ENCODE data around the gene RNASE8. TPM values are rescaled to one million over a fixed set of nuclear protein-coding genes. Genes with fewer than 3 reads are reported as not detected.

The RNASE8 gene
- total RNA-seq, 2 donors from 2014 or later: not detected

DNA sequence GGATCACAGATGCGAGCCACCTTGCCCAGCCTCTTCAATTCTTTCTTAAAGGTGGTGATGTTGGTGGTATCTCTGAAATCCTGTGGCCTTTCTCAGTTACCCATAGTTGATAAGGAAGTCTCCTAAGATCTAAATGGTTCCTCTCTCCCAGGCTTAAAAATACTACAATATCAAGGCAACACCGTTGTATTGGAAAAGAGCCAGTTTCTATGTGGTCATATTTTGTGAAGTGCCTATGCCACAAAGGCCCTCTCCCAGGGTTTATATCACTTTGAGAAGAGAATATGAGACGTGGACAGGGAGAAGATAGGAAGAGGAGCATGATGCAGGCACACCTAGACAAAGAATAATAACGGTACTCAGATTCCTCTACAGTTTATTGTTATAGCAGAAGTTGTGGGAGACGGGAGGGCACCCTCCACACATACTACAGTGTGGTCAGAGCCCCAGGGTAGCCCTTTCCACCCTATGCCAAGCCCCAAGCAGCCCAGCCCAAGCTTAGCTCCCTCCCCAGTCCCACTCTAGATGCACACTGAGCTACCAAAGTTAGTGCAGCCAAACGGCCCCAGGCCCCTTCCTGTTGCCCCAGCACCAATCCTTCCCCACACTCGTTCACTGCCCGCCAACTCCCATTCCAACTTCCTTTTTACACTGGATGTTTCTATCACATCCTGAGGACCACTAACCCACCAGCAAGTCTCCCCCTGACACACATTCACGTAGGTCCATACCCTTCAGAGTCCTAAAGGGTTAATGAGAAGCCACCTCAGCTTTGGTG lies 41.0 kb upstream of the RNASE8 start:
- ATAC-seq (ENCODE audit: insufficient number of reproducible peaks, low FRiP score, low read depth) (no peak), DNase-seq (ENCODE audit: low spot score) (no peak)
- Histone ChIP-seq H3K27me3 (replicated peaks; ENCODE audit: insufficient read depth) (no peaks in the 10 kb centered on the region), H3K9me3 (no peaks in the 10 kb centered on the region), H3K4me1 (ENCODE audit: control insufficient read depth in 1 of 2, low read depth in 2 of 2) (no peaks in the 10 kb centered on the region), H3K27ac (no peak overlapping the region), H3K4me3 (no peak overlapping the region), H3K36me3 (peaks cover 37% of the 10 kb centered on the region)
- TF ChIP-seq, protein P1, sequence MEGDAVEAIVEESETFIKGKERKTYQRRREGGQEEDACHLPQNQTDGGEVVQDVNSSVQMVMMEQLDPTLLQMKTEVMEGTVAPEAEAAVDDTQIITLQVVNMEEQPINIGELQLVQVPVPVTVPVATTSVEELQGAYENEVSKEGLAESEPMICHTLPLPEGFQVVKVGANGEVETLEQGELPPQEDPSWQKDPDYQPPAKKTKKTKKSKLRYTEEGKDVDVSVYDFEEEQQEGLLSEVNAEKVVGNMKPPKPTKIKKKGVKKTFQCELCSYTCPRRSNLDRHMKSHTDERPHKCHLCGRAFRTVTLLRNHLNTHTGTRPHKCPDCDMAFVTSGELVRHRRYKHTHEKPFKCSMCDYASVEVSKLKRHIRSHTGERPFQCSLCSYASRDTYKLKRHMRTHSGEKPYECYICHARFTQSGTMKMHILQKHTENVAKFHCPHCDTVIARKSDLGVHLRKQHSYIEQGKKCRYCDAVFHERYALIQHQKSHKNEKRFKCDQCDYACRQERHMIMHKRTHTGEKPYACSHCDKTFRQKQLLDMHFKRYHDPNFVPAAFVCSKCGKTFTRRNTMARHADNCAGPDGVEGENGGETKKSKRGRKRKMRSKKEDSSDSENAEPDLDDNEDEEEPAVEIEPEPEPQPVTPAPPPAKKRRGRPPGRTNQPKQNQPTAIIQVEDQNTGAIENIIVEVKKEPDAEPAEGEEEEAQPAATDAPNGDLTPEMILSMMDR (IDR thresholded peaks at IDR 0.05): no peak

DNA sequence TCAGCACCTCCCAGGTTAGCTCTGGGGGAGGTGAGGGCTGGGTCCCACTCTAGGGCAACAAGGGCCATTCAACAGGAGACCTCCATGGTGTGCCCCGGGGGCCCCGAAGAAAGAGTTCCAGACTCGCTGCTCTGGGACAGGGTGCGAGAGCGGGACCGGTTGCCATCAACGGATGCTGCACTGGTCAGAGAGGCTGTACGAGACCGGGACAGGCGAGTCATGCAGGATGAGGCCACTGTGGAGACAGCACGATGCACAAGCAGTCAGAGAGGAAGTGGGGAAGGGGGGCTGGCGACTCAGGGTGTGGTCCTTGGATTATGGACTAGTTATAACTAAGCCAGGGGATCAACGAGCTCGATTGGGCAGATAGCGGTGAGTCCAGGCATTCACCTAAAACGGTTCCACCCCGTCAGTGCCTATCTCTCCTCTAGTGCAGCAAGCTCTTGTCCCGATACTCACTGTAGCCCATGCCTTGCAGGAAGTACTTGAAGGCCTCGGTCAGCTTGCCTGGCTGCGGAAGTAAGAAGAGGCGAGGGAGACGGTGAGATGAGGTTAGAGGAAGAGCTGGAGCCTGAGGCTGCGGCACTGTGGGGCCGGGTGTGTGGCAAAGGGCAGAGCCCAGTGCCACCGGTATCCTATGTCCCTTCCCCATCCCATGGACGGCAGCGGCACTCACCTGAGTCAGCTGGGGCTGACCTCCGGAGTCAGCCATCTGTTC lies 39.9 kb upstream of the RNASE8 start:
- DNase-seq (ENCODE audit: low spot score) (no peak), ATAC-seq (ENCODE audit: insufficient number of reproducible peaks, low FRiP score, low read depth) (no peak)
- no peaks in the 10 kb centered on the region for H3K9me3 ChIP-seq
- H3K4me3 ChIP-seq: no peak overlapping the region
- TF ChIP-seq, protein P1 (IDR thresholded peaks at IDR 0.05): no peak
- peaks cover 0 to 5% of the 10 kb centered on the region in 2 donors for H3K4me1 ChIP-seq (ENCODE audit: control insufficient read depth in 1 of 2, low read depth in 2 of 2)
- H3K36me3 ChIP-seq: peaks cover 39% of the 10 kb centered on the region
- no peaks in the 10 kb centered on the region for H3K27me3 ChIP-seq (replicated peaks; ENCODE audit: insufficient read depth)
- H3K27ac ChIP-seq: no peak overlapping the region

DNA sequence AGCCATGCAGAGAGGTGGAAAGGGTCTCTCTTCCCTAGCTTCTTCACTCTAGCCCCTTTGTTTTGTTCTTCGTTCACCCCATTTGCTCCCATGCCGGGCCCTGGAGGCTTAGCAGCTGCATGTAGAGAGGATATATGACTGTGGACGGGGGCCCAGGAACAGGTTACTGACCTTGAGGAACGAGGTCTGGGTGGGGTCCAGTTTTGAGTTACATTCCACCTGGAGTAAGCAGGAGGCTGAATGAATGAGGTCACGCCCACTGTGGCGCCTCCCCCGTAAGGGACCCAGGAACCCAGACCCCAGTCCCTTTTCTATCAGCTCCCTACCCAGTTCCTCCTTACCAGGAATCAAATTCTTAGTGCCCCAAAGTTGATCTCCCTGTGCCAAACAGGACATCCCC lies 39.3 kb upstream of the RNASE8 start:
- Histone ChIP-seq H3K4me3 (no peak overlapping the region), H3K4me1 (ENCODE audit: control insufficient read depth in 1 of 2, low read depth in 2 of 2) (peaks cover 0 to 11% of the 10 kb centered on the region in 2 donors), H3K27ac (no peak overlapping the region), H3K9me3 (no peaks in the 10 kb centered on the region), H3K27me3 (replicated peaks; ENCODE audit: insufficient read depth) (no peaks in the 10 kb centered on the region), H3K36me3 (peaks cover 39% of the 10 kb centered on the region)
- TF ChIP-seq, protein P1 (IDR thresholded peaks at IDR 0.05): no peak
- ATAC-seq (ENCODE audit: insufficient number of reproducible peaks, low FRiP score, low read depth) (no peak), DNase-seq (ENCODE audit: low spot score) (no peak)

DNA sequence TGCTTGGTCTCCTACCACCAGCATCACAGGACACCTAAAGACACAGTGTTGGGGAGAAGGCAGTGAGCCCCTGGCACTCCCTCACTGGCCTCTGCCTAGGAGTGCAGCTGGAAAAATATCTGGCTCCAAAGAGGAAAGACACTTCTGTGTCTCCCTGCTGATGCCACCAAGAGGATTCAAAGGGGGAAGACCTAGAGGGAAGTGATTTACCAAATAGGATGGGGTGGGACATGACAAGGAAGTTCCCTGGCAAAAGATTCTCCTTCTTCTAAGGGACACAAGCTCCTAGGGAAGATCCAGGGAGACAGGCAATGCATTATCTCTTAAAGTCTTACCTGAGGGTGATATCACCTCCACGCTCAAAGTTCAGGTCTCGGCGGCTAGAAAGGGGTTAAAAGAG lies 38.8 kb upstream of the RNASE8 start:
- Histone ChIP-seq H3K27ac (no peak overlapping the region), H3K4me1 (ENCODE audit: control insufficient read depth in 1 of 2, low read depth in 2 of 2) (peaks cover 0 to 16% of the 10 kb centered on the region in 2 donors), H3K27me3 (replicated peaks; ENCODE audit: insufficient read depth) (no peaks in the 10 kb centered on the region), H3K36me3 (peaks cover 39% of the 10 kb centered on the region), H3K9me3 (no peaks in the 10 kb centered on the region), H3K4me3 (no peak overlapping the region)
- no peak for ATAC-seq (ENCODE audit: insufficient number of reproducible peaks, low FRiP score, low read depth)
- TF ChIP-seq, protein P1 (IDR thresholded peaks at IDR 0.05): no peak
- no peak for DNase-seq (ENCODE audit: low spot score)

DNA sequence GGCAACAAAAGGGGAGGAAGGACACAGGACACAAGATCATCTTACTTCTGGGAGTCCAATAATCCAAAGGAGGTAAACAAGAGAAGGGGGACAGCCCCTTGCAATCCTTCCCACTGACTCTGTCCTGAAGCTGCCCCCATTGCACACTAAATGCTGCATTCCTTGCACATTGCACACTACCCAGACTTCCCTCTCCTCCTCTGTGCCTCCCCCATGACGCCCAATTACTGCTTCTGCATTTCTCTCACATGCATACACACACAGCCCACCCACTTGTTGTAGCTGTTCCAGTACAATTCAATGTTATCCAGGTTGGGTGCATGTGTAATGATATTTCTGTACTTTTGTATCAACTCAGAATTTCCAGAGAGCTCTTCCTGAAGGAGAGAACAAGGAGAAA lies 38.3 kb upstream of the RNASE8 start:
- ATAC-seq (ENCODE audit: insufficient number of reproducible peaks, low FRiP score, low read depth) (no peak), DNase-seq (ENCODE audit: low spot score) (no peak)
- no peaks in the 10 kb centered on the region for H3K9me3 ChIP-seq
- peaks cover 0 to 22% of the 10 kb centered on the region in 2 donors for H3K4me1 ChIP-seq (ENCODE audit: control insufficient read depth in 1 of 2, low read depth in 2 of 2)
- no peak overlapping the region for H3K4me3 ChIP-seq
- no peak overlapping the region for H3K27ac ChIP-seq
- TF ChIP-seq, protein P1 (IDR thresholded peaks at IDR 0.05): no peak
- H3K27me3 ChIP-seq (replicated peaks; ENCODE audit: insufficient read depth): no peaks in the 10 kb centered on the region
- peaks cover 39% of the 10 kb centered on the region for H3K36me3 ChIP-seq
